Uterus (tissue), 4 donors: ENCODE results near the gene HAS3. TPM values are rescaled to one million over a fixed set of nuclear protein-coding genes. Genes with fewer than 3 reads are reported as not detected.
A peak's percentile ranks its signal among the peaks of the same experiment; 100 is the strongest.

Experiments used
- DNase-seq, 2 donors: peaks; one replicate each; pipeline ENCODE4 v3.0.0-alpha.2; 2019 to 2020
- H3K27ac ChIP-seq, 2 donors: fragments of 200-600 bp; sonication (generic); 1 replicate in 1 of 2; 2 replicates in 1 of 2; pipeline ENCODE4 v1.5.1; 2016 to 2018
- H3K27me3 ChIP-seq, 2 donors: fragments of 200-600 bp; sonication (generic); one replicate each; pipeline ENCODE4 v1.5.1; 2018 to 2019; ENCODE audit warnings: control low read depth in 1 of 2
- H3K36me3 ChIP-seq, 2 donors: fragments of 200-600 bp; sonication (generic); one replicate each; pipeline ENCODE4 v1.5.1; 2019; ENCODE audit warnings: control low read depth in 1 of 2
- H3K4me1 ChIP-seq, 2 donors: fragments of 200-600 bp; sonication (generic); one replicate each; pipeline ENCODE4 v1.5.1; 2018 to 2019; ENCODE audit warnings: control low read depth in 1 of 2
- H3K4me3 ChIP-seq, 2 donors: fragments of 200-600 bp; sonication (generic); 1 replicate in 1 of 2; 2 replicates in 1 of 2; pipeline ENCODE4 v1.5.1; 2018 to 2019; ENCODE audit warnings: mild to moderate bottlenecking in 1 of 2
- H3K9me3 ChIP-seq, 2 donors: fragments of 200-600 bp; sonication (generic); one replicate each; pipeline ENCODE4 v1.5.1; 2019; ENCODE audit warnings: control low read depth in 1 of 2
- POLR2A ChIP-seq, 2 donors: fragments of 450-650 bp; IDR thresholded peaks; one replicate each; pipeline ENCODE4 v1.6.1; 2016; ENCODE audit warnings: antibody characterized with exemption in 2 of 2, mild to moderate bottlenecking in 1 of 2, moderate library complexity in 1 of 2
- intact Hi-C: fragments of 100-400 bp; cut with DNase I; formaldehyde crosslinking; loops from one replicate; pipeline ENCODE4 v1.15.1; 2023; ENCODE audit warnings: low total_unique reads
- total RNA-seq, 4 donors: library from RNA; depleted of rRNA in 3 of 4; stranded (reverse); fragments of >200 nt in 3 of 4; gene quantifications; one replicate each; pipeline versions ENCODE4 v1.1.0 to v1.2.4, GENCODE V29; 2014 to 2023
- TF ChIP-seq, protein P1 (sequence below), 4 experiments: fragments of 200-600 bp in 2 of 4; fragments of 450-650 bp in 2 of 4; sonication (generic) in 2 of 4; IDR thresholded peaks; one replicate each; pipeline ENCODE4 v1.5.1; 2016 to 2019; ENCODE audit warnings: antibody characterized with exemption in 4 of 4, mild to moderate bottlenecking in 2 of 4, moderate library complexity in 1 of 4
- donor health status: DM: yes; HTN: yes; CAD: no.

Gene HAS3
- total RNA-seq, 4 donors from 2014 or later: under 0.01 to 2.6 (median 1.8) TPM

DNA sequence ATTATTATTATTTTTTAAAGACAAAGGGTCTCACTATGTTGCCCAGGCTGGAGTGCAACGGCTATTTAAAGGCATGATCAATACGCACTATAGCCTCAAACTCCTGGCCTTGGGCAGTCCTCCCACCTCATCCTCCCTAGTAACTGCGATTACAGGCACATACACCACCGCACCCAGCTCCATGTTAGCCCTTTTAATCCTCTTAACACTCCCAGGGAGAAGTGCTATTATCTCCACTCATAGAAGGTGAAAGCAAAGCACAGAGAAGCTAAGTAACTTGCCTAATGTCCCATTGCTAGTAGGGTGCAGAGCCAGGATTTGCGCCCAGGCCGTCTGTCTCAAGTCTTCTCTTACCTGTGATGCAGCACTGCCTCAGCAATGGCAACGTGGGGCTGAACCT lies 5.0 kb downstream of the HAS3 start:
- Histone ChIP-seq H3K4me3 (no peak overlapping the region), H3K27me3 (peaks cover 0 to 11% of the 10 kb centered on the region in 2 donors), H3K9me3 (no peaks in the 10 kb centered on the region), H3K36me3 (no peaks in the 10 kb centered on the region), H3K4me1 (peaks cover 0 to 16% of the 10 kb centered on the region in 2 donors), H3K27ac (no peak overlapping the region)
- intact Hi-C loops: no loop called here
- no peak for TF ChIP-seq POLR2A (IDR thresholded peaks at IDR 0.05)
- no peak for DNase-seq

DNA sequence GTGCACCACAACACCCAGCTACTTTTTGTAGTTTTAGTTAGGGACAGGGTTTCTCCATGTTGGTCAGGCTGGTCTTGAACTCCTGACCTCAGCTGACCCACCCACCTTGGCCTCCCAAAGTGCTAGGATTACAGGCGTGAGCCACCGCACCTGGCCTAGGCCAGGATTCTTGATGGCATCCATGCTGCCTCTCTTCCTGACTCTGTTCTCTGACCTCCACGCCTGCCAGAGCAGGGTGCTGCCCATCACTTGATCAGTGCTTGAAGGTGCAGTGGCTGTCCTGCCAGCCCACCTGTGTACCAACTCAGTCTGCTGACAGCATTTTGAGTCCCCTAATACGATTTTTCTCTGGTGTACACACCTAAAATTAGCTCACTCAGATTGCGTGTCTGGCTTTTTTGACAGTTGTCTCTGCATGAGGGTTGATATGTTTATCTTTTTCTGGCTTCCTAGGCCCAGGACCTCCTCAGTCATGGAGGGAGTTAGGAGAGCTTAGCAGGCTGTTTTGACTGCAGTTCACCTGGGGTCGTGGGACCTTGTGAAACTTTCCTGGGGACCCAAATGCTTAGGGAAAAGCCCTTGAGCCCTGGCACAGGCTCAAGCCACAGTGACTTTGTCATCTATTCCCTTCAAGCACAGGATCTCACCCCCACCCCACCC lies 5.9 kb downstream of the HAS3 start:
- DNase-seq: no peak
- Histone ChIP-seq H3K27ac (no peak overlapping the region), H3K9me3 (no peaks in the 10 kb centered on the region), H3K36me3 (no peaks in the 10 kb centered on the region), H3K4me3 (no peak overlapping the region), H3K4me1 (peaks cover 0 to 16% of the 10 kb centered on the region in 2 donors), H3K27me3 (peaks cover 0 to 11% of the 10 kb centered on the region in 2 donors)
- intact Hi-C loops: no loop called here
- TF ChIP-seq, protein P1, sequence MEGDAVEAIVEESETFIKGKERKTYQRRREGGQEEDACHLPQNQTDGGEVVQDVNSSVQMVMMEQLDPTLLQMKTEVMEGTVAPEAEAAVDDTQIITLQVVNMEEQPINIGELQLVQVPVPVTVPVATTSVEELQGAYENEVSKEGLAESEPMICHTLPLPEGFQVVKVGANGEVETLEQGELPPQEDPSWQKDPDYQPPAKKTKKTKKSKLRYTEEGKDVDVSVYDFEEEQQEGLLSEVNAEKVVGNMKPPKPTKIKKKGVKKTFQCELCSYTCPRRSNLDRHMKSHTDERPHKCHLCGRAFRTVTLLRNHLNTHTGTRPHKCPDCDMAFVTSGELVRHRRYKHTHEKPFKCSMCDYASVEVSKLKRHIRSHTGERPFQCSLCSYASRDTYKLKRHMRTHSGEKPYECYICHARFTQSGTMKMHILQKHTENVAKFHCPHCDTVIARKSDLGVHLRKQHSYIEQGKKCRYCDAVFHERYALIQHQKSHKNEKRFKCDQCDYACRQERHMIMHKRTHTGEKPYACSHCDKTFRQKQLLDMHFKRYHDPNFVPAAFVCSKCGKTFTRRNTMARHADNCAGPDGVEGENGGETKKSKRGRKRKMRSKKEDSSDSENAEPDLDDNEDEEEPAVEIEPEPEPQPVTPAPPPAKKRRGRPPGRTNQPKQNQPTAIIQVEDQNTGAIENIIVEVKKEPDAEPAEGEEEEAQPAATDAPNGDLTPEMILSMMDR (IDR thresholded peaks at IDR 0.05): no peak
- TF ChIP-seq POLR2A (IDR thresholded peaks at IDR 0.05): no peak

DNA sequence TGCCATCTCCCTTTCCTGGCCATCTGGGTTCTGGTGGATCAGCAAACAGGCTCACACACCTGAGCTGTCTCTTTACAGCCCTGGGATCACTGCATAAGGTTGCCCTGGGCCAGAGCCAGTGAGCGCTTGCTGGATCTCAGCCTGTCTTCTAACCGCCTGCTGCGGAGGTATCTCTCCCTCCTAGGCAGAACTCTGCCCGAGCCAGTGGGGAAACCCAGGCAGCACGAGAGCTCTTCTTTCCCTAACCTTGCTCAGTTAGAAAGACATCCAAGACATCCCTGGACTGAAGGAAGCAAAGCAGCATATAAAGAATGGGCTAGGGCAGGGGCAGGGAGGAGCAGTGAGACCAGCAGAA lies 6.4 kb downstream of the HAS3 start:
- H3K36me3 ChIP-seq: no peaks in the 10 kb centered on the region
- no peak overlapping the region for H3K4me3 ChIP-seq
- no peak for DNase-seq
- no peak overlapping the region for H3K27ac ChIP-seq
- intact Hi-C loops: no loop called here
- TF ChIP-seq POLR2A (IDR thresholded peaks at IDR 0.05): no peak
- TF ChIP-seq, protein P1 (IDR thresholded peaks at IDR 0.05): no peak
- peaks cover 0 to 11% of the 10 kb centered on the region in 2 donors for H3K4me1 ChIP-seq
- no peaks in the 10 kb centered on the region for H3K9me3 ChIP-seq
- peaks cover 0 to 6% of the 10 kb centered on the region in 2 donors for H3K27me3 ChIP-seq

DNA sequence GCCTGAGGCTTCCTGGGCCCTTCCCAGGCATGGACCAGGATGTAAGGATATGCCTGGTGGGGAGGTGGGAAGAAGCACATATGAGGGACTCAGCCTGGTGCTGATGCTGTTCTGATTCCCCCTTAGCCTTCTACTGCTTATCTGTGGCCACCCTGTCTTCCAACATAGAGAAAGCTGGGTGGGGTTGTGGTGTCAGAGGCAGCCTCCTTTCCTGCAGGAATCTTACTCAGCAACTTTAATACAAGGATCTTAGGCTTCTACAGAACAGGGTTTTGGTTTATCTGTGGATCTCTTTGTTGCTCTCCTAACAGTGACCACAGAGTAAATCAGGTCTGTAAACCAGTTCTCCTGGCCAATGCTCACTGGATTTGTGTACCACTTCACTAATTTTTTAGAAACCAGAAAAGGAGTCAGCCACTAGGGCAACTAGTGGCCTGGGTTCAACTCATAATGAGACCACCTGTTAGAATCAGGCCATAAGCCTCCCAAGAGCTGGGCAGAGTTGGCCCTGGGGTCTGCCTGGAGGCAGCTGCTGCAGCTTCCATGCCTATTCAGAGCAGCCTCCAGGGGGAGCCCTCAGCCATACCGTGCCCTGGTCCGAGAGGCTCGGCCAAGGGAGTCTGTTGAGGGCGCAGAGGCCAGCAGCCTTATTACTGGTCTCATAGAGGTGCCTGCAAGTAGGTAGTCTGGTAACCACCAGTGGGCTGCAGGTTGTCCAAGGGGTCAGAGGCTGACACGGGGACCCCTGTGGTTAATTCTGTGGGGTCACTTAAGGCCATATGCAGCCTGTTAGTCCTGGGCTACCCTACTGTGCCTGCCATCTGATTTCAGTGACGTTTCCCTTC lies 7.1 kb downstream of the HAS3 start:
- Histone ChIP-seq H3K27ac (no peak overlapping the region), H3K36me3 (no peaks in the 10 kb centered on the region), H3K9me3 (no peaks in the 10 kb centered on the region), H3K4me1 (peaks cover 0 to 4% of the 10 kb centered on the region in 2 donors), H3K27me3 (no peaks in the 10 kb centered on the region), H3K4me3 (no peak overlapping the region)
- TF ChIP-seq, protein P1 (IDR thresholded peaks at IDR 0.05): peak; percentile 23 to 45 (median 31)
- no peak for TF ChIP-seq POLR2A (IDR thresholded peaks at IDR 0.05)
- intact Hi-C loops: no loop called here
- DNase-seq: no peak

DNA sequence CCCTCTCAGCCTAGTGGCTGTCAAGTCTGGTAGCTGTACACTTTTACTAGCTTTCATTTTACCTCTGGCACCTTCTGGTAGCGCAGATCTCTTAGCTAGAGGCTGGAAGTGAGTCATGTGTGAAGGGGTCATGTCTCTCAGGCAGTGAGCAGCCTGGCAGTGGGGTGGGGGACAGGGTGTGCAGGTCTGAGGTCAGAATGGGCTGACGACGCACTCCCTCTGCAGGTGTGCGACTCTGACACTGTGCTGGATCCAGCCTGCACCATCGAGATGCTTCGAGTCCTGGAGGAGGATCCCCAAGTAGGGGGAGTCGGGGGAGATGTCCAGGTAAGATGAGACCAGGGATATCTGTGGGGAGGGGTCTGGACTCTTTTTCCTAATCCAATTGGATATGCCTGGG lies 7.8 kb downstream of the HAS3 start:
- TF ChIP-seq POLR2A (IDR thresholded peaks at IDR 0.05): no peak
- TF ChIP-seq, protein P1 (IDR thresholded peaks at IDR 0.05): no peak
- Histone ChIP-seq H3K4me1 (no peaks in the 10 kb centered on the region), H3K9me3 (no peaks in the 10 kb centered on the region), H3K4me3 (no peak overlapping the region), H3K27ac (no peak overlapping the region), H3K27me3 (no peaks in the 10 kb centered on the region), H3K36me3 (no peaks in the 10 kb centered on the region)
- DNase-seq: no peak
- intact Hi-C loops: no loop called here
